ENCODE results near the gene GLYATL3.
"Not testable (repeated sequence)": the region's sequence is repeated elsewhere in the genome, so short reads cannot be mapped to it uniquely, and the experiment has no call there.

The GLYATL3 gene

GRCh38 chr6:49499623-49500022 lies at the start of gene GLYATL3:
Gene GLYATL3, plus strand, starts transcription at chr6:49499923. Its CDS starts 12,068 bp downstream, at chr6:49511991.
- no peak for DNase-seq (ENCODE audit: low spot score)

- no peak for DNase-seq (ENCODE audit: low spot score)
Measured at GRCh38 chr6:49453221-49453620, 46.5 kb upstream of the GLYATL3 start.

- no peak for DNase-seq (ENCODE audit: low spot score)
Measured at GRCh38 chr6:49454787-49455709, 44.7 kb upstream of the GLYATL3 start.

GRCh38 chr6:49457771-49458170 lies 42.0 kb upstream of the GLYATL3 start:
- no peak for DNase-seq (ENCODE audit: low spot score)

- DNase-seq (ENCODE audit: low spot score) = no peak
Measured at GRCh38 chr6:49462071-49462470, 37.7 kb upstream of the GLYATL3 start.

- no peak for DNase-seq (ENCODE audit: low spot score)
Measured at GRCh38 chr6:49462599-49462926, 37.2 kb upstream of the GLYATL3 start.

- peak; percentile 91 for DNase-seq (ENCODE audit: low spot score)
Measured at GRCh38 chr6:49462927-49463611, 36.7 kb upstream of the GLYATL3 start, which contains the start of the genes CENPQ and MMUT. Gene CENPQ, plus strand, starts transcription at chr6:49463370. Its CDS starts 6,807 bp downstream, at chr6:49470177. Gene MMUT, minus strand, starts transcription at chr6:49463253. Its CDS starts 3,787 bp downstream, at chr6:49459466.

- DNase-seq (ENCODE audit: low spot score) = no peak
Measured at GRCh38 chr6:49463612-49463967, 36.1 kb upstream of the GLYATL3 start.

GRCh38 chr6:49464691-49465090 lies 35.0 kb upstream of the GLYATL3 start:
- DNase-seq (ENCODE audit: low spot score) = no peak

- no peak for DNase-seq (ENCODE audit: low spot score)
Measured at GRCh38 chr6:49468042-49468441, 31.7 kb upstream of the GLYATL3 start.

- not testable (repeated sequence) for DNase-seq (ENCODE audit: low spot score)
Measured at GRCh38 chr6:49476564-49476963, 23.2 kb upstream of the GLYATL3 start.

GRCh38 chr6:49479308-49479970 lies 20.3 kb upstream of the GLYATL3 start:
- DNase-seq (ENCODE audit: low spot score) = no peak

GRCh38 chr6:49481846-49482245 lies 17.9 kb upstream of the GLYATL3 start:
- DNase-seq (ENCODE audit: low spot score) = not testable (repeated sequence)

- DNase-seq (ENCODE audit: low spot score) = not testable (repeated sequence)
Measured at GRCh38 chr6:49483380-49483779, 16.3 kb upstream of the GLYATL3 start.

- DNase-seq (ENCODE audit: low spot score) = no peak
Measured at GRCh38 chr6:49490633-49491032, 9.1 kb upstream of the GLYATL3 start.

- DNase-seq (ENCODE audit: low spot score) = no peak
Measured at GRCh38 chr6:49497304-49497703, 2.4 kb upstream of the GLYATL3 start.

- no peak for DNase-seq (ENCODE audit: low spot score)
Measured at GRCh38 chr6:49499126-49499525, 597 bp upstream of the GLYATL3 start.

- no peak for DNase-seq (ENCODE audit: low spot score)
Measured at GRCh38 chr6:49504666-49505065, 4.9 kb downstream of the GLYATL3 start.

- no peak for DNase-seq (ENCODE audit: low spot score)
Measured at GRCh38 chr6:49506569-49507111, 6.9 kb downstream of the GLYATL3 start.

GRCh38 chr6:49509342-49509741 lies 9.6 kb downstream of the GLYATL3 start:
- DNase-seq (ENCODE audit: low spot score) = no peak

- no peak for DNase-seq (ENCODE audit: low spot score)
Measured at GRCh38 chr6:49513153-49513989, 13.6 kb downstream of the GLYATL3 start.

Data from CD4-positive, alpha-beta T cell treated with Interleukin-15 for 4 hours (primary cell).